HepG2 (cell line): Measurements from ENCODE around the gene CYP46A1. TPM values are rescaled to one million over a fixed set of nuclear protein-coding genes. Genes with fewer than 3 reads are reported as not detected.

Experiments
- ATAC-seq: fragments of 200-7000 bp; cut with Tn5 transposase; 3 replicates; pipeline ENCODE4 v1.9.1; 2020; ENCODE audit warnings: mild to moderate bottlenecking, moderate library complexity
- BruUV-seq: library from RNA; stranded (reverse); fragments of 400-500 nt; replicated peaks from 2 replicates; lab custom pipeline; 2021; lab: Mats Ljungman, UMichigan
- CTCF ChIA-PET: fragments of 300-600 bp; formaldehyde crosslinking; extraction: SDS; loops from one replicate; lab custom pipeline; 2021; ENCODE audit warnings: low total read pairs, inconsistent platforms, low intra/inter-chr PET ratio; lab: Yijun Ruan, JAX
- POLR2A ChIA-PET: fragments of 350-600 bp; sonication (Branson Sonifier 250); formaldehyde crosslinking; loops from one replicate; lab custom pipeline; 2020; ENCODE audit warnings: antibody characterized with exemption, inconsistent platforms; lab: Yijun Ruan, JAX
- DNase-seq: peaks from one replicate; pipeline ENCODE4 v3.0.0-alpha.2; 2015; ENCODE audit warnings: low spot score
- FAIRE-seq: peaks from 3 replicates; lab custom pipeline; 2011; peaks lifted over from hg19 to GRCh38; lab: Jason Lieb, UNC
- H2AFZ ChIP-seq: one replicate; pipeline ENCODE4 v1.6.1; 2011; ENCODE audit warnings: low read length, inconsistent platforms
- H3K27ac ChIP-seq: fragments of 300-600 bp; 3 replicates; pipeline ENCODE4 v1.8.0; 2011; ENCODE audit warnings: mixed run types, mild to moderate bottlenecking, mixed read lengths, low read length, inconsistent platforms; ENCODE audit not compliant: insufficient read depth; ENCODE audit errors: extremely low read length
- H3K27me3 ChIP-seq, 2 experiments: fragments of 200-600 bp in 1 of 2; 2 replicates in 1 of 2; 3 replicates in 1 of 2; pipeline versions ENCODE4 v1.6.0 to v1.8.0; 2011; ENCODE audit warnings: low read length in 2 of 2, mild to moderate bottlenecking in 2 of 2, moderate library complexity in 2 of 2, inconsistent platforms in 1 of 2; ENCODE audit not compliant: insufficient read depth in 2 of 2, control insufficient read depth in 1 of 2
- H3K36me3 ChIP-seq, 2 experiments: fragments of 200-600 bp in 1 of 2; replicated peaks in 1 of 2; 2 replicates in 1 of 2; 3 replicates in 1 of 2; pipeline versions ENCODE4 v1.5.1 to v1.8.0; 2011; ENCODE audit warnings: low read length in 2 of 2, inconsistent platforms in 1 of 2; ENCODE audit not compliant: insufficient read depth in 2 of 2, control insufficient read depth in 1 of 2
- H3K4me1 ChIP-seq: 2 replicates; pipeline ENCODE4 v1.5.1; 2012; ENCODE audit warnings: low read length, inconsistent platforms; ENCODE audit not compliant: insufficient read depth
- H3K4me2 ChIP-seq: 2 replicates; pipeline ENCODE4 v1.6.0; 2011; ENCODE audit warnings: low read depth, low read length, inconsistent platforms
- H3K4me3 ChIP-seq, 3 experiments: fragments of 200-600 bp in 1 of 3; sonication (generic), shearing (Covaris generic) in 1 of 3; replicated peaks in 1 of 3; 2 replicates each; pipeline ENCODE4 v1.5.1; 2011 to 2016; ENCODE audit warnings: low read length in 3 of 3, inconsistent platforms in 2 of 3, low read depth in 2 of 3, mild to moderate bottlenecking in 2 of 3, control low read depth in 1 of 3, mixed read lengths in 1 of 3; ENCODE audit not compliant: insufficient read depth in 1 of 3
- H3K79me2 ChIP-seq: one replicate; pipeline ENCODE4 v1.6.1; 2011; ENCODE audit warnings: low read length, inconsistent platforms; ENCODE audit not compliant: insufficient read depth
- H3K9ac ChIP-seq: 2 replicates; pipeline ENCODE4 v1.6.0; 2011; ENCODE audit warnings: mild to moderate bottlenecking, low read depth, low read length, inconsistent platforms; ENCODE audit not compliant: insufficient read depth
- H3K9me3 ChIP-seq: 2 replicates; pipeline ENCODE4 v1.5.1; 2012; ENCODE audit warnings: mild to moderate bottlenecking, low read length
- H4K20me1 ChIP-seq: 2 replicates; pipeline ENCODE4 v1.6.0; 2011; ENCODE audit warnings: inconsistent platforms, mild to moderate bottlenecking, low read length, moderate library complexity; ENCODE audit not compliant: insufficient read depth
- ATF6 ChIP-seq: sonication (generic); formaldehyde crosslinking; conservative IDR thresholded peaks from 2 replicates; pipeline ENCODE4 v1.4.0; 2020; ENCODE audit warnings: missing genetic modification reagents
- ELF3 ChIP-seq: IDR thresholded peaks from 2 replicates; pipeline ENCODE4 v1.6.1; 2016; ENCODE audit warnings: missing genetic modification reagents, missing compliant biosample characterization
- HBP1 ChIP-seq: IDR thresholded peaks from 2 replicates; pipeline ENCODE4 v1.6.1; 2016; ENCODE audit warnings: low read depth, control low read depth
- SOX6 ChIP-seq, 2 experiments: fragments of 450-650 bp in 1 of 2; sonication (generic) in 1 of 2; formaldehyde crosslinking in 1 of 2; IDR thresholded peaks; 2 replicates each; pipeline versions ENCODE4 v1.4.0 to v1.6.1; 2017 to 2020; ENCODE audit warnings: antibody characterized with exemption in 1 of 2, mild to moderate bottlenecking in 1 of 2, missing genetic modification reagents in 1 of 2
- ZNF407 ChIP-seq: sonication (generic); formaldehyde crosslinking; IDR thresholded peaks from one replicate; pipeline ENCODE4 v1.5.1; 2020; ENCODE audit warnings: mild to moderate bottlenecking, missing genetic modification reagents; ENCODE audit errors: not compliant biosample characterization
- WGBS: methylation state at CpG from one replicate; pipeline ENCODE4 v1.1.6; 2017; ENCODE audit warnings: low lambda C conversion rate; 5-methylcytosine and 5-hydroxymethylcytosine counted together
- in situ Hi-C: cut with HindIII; loops from 2 replicates; pipeline ENCODE4 v1.10.0; 2017; ENCODE audit warnings: low pct_unique_long_range_greater_than_20kb; ENCODE audit not compliant: extremely low pct_ligation_motif_present
- intact Hi-C: fragments of 100-400 bp; cut with micrococcal nuclease; formaldehyde crosslinking; loops from one replicate; pipeline ENCODE4 v1.10.0; 2022; ENCODE audit not compliant: unreplicated experiment
- polyA plus RNA-seq, 8 experiments: library from polyadenylated mRNA; depleted of rRNA in 3 of 8; stranded (reverse) in 7 of 8; unstranded in 1 of 8; fragments of >200 nt; fragmentation: Illumina TruSeq in 4 of 8; extraction: Trizol in 4 of 8; gene quantifications; 2 replicates each; pipeline versions ENCODE4 v1.2.1 to v1.2.3, GENCODE V29; 2011 to 2016; ENCODE audit warnings: low read depth in 4 of 8, missing spikeins in 1 of 8, mixed read lengths in 1 of 8; ENCODE audit not compliant: insufficient read depth in 1 of 8
- total RNA-seq, 5 experiments: library from RNA; depleted of rRNA; stranded (reverse); fragments of >200 nt; fragmentation: Illumina TruSeq; extraction: Trizol; gene quantifications; 2 replicates each; pipeline ENCODE4 v1.2.3, GENCODE V29; 2016; ENCODE audit warnings: low read depth in 1 of 5
- TF ChIP-seq, protein P1 (sequence below): IDR thresholded peaks from 2 replicates; pipeline ENCODE4 v1.6.1; 2016; ENCODE audit warnings: low read depth
- TF ChIP-seq, protein P2 (sequence below): sonication (generic); formaldehyde crosslinking; IDR thresholded peaks from 2 replicates; pipeline ENCODE4 v1.8.0; 2022; ENCODE audit warnings: mild to moderate bottlenecking, missing genetic modification reagents, borderline replicate concordance

Gene CYP46A1
- total and polyA plus RNA-seq, 2 of the 13 experiments (the other 11 are each of a cell fraction or from before 2014, with no cell fraction given), result not detected

DNA sequence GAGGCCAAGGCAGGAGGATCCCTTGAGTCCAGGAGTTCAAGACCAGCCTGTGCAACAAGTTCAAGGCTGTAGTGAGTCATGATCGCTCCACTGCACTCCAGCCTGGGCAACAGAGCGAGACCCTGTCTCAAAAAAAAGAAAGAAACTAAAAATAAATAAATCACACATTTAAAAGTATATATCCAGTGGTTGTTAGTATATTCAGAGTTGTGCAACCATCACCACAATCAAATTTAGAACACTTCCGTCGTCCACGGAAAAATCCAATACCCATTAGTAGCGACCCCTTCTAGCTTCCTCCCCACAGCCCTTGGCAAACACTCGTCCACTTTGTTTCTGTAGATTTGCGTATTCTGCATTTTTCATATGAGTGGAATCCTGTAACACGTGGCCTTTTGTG, 64.4 kb downstream of the CYP46A1 start:
- DNase-seq (no peak), ATAC-seq (no peak), FAIRE-seq (no peak)
- Histone ChIP-seq H4K20me1 (no peaks in the 10 kb centered on the region), H2AFZ (no peak overlapping the region), H3K9ac (no peak overlapping the region), H3K27ac (no peak overlapping the region), H3K4me3 (no peak overlapping the region), H3K4me1 (peaks cover 6% of the 10 kb centered on the region; the same call in 1 of the 2 replicates), H3K36me3 (no peaks in the 10 kb centered on the region), H3K27me3 (peaks cover 5 to 58% of the 10 kb centered on the region in 2 experiments; a peak in 4 of 5 replicates), H3K79me2 (no peaks in the 10 kb centered on the region), H3K9me3 (no peaks in the 10 kb centered on the region), H3K4me2 (no peak overlapping the region)
- CTCF ChIA-PET, result no interaction called here
- intact Hi-C loops (no loop called here), in situ Hi-C loops (no loop called here)
- BruUV-seq, result no TSS peak
- WGBS, result 56% methylated on average over 9 of the region's 9 CpGs
- POLR2A ChIA-PET, result no interaction called here
- TF ChIP-seq ZNF407 (CRISPR knock-in tag) (no peak), SOX6 (IDR thresholded peaks at IDR 0.05) (no peak), SOX6 (CRISPR knock-in tag; IDR thresholded peaks at IDR 0.05) (no peak), ATF6 (CRISPR knock-in tag) (no peak), HBP1 (no peak), ELF3 (CRISPR knock-in tag) (no peak)
- TF ChIP-seq, protein P1, sequence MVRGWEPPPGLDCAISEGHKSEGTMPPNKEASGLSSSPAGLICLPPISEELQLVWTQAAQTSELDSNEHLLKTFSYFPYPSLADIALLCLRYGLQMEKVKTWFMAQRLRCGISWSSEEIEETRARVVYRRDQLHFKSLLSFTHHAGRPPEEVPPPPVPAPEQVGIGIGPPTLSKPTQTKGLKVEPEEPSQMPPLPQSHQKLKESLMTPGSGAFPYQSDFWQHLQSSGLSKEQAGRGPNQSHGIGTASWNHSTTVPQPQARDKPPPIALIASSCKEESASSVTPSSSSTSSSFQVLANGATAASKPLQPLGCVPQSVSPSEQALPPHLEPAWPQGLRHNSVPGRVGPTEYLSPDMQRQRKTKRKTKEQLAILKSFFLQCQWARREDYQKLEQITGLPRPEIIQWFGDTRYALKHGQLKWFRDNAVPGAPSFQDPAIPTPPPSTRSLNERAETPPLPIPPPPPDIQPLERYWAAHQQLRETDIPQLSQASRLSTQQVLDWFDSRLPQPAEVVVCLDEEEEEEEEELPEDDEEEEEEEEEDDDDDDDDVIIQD (CRISPR knock-in tag), result no peak
- TF ChIP-seq, protein P2, sequence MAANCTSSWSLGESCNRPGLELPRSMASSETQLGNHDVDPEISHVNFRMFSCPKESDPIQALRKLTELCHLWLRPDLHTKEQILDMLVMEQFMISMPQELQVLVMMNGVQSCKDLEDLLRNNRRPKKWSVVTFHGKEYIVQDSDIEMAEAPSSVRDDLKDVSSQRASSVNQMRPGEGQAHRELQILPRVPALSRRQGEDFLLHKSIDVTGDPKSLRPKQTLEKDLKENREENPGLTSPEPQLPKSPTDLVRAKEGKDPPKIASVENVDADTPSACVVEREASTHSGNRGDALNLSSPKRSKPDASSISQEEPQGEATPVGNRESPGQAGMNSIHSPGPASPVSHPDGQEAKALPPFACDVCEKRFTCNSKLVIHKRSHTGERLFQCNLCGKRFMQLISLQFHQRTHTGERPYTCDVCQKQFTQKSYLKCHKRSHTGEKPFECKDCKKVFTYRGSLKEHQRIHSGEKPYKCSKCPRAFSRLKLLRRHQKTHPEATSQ, result no peak
